Limb (tissue), 2 donors: Measurements from ENCODE around the gene HOXD9.

Source experiments
- DNase-seq, 2 donors: peaks; one replicate each; pipeline ENCODE4 v3.0.0-alpha.2; 2016; ENCODE audit errors: extremely low spot score in 2 of 2

Gene HOXD9

GRCh38 chr2:176110415-176111308 lies 11.9 kb upstream of the HOXD9 start:
- no peak for DNase-seq

- peak in 1 of 2 donors; percentile 88 for DNase-seq
These were observed 11.2 kb upstream of the HOXD9 start for GRCh38 chr2:176111309-176111663.

GRCh38 chr2:176111846-176112374 lies 10.6 kb upstream of the HOXD9 start:
- DNase-seq = no peak

GRCh38 chr2:176112375-176113302 lies 9.9 kb upstream of the HOXD9 start:
- DNase-seq = no peak

GRCh38 chr2:176114120-176114929 lies 8.2 kb upstream of the HOXD9 start:
- DNase-seq = no peak

- no peak for DNase-seq
These were observed 7.4 kb upstream of the HOXD9 start for GRCh38 chr2:176114930-176115625.

GRCh38 chr2:176115883-176116813 lies 6.4 kb upstream of the HOXD9 start, which contains the start of gene HOXD10:
Gene HOXD10 (plus strand): TSS chr2:176116778. CDS start chr2:176116834, 56 bp downstream.
- no peak for DNase-seq

- peak in 1 of 2 donors; percentile 43 for DNase-seq
These were observed 5.2 kb upstream of the HOXD9 start for GRCh38 chr2:176117162-176117822.

GRCh38 chr2:176117823-176118371 lies 4.6 kb upstream of the HOXD9 start:
- DNase-seq = no peak

GRCh38 chr2:176118601-176119339 lies 3.7 kb upstream of the HOXD9 start:
- peak in 1 of 2 donors; percentile 69 for DNase-seq

GRCh38 chr2:176120364-176121189 lies 1.9 kb upstream of the HOXD9 start:
- peak in 1 of 2 donors; percentile 47 for DNase-seq

GRCh38 chr2:176121190-176122051 lies 1.1 kb upstream of the HOXD9 start:
- peak in 1 of 2 donors; percentile 64 for DNase-seq

- no peak for DNase-seq
These were observed 352 bp upstream of the HOXD9 start for GRCh38 chr2:176122052-176122682.

GRCh38 chr2:176123411-176124109 lies 1.0 kb downstream of the HOXD9 start:
- peak in 1 of 2 donors; percentile 59 for DNase-seq
